HG03108 (cell line): ENCODE data around the gene SEC14L5.

Experiments used
- ATAC-seq: cut with Tn5 transposase; IDR thresholded peaks from one replicate; pipeline ENCODE4 v1.9.1; 2021; ENCODE audit warnings: moderate library complexity; ENCODE audit not compliant: unreplicated experiment

SEC14L5 gene

DNA sequence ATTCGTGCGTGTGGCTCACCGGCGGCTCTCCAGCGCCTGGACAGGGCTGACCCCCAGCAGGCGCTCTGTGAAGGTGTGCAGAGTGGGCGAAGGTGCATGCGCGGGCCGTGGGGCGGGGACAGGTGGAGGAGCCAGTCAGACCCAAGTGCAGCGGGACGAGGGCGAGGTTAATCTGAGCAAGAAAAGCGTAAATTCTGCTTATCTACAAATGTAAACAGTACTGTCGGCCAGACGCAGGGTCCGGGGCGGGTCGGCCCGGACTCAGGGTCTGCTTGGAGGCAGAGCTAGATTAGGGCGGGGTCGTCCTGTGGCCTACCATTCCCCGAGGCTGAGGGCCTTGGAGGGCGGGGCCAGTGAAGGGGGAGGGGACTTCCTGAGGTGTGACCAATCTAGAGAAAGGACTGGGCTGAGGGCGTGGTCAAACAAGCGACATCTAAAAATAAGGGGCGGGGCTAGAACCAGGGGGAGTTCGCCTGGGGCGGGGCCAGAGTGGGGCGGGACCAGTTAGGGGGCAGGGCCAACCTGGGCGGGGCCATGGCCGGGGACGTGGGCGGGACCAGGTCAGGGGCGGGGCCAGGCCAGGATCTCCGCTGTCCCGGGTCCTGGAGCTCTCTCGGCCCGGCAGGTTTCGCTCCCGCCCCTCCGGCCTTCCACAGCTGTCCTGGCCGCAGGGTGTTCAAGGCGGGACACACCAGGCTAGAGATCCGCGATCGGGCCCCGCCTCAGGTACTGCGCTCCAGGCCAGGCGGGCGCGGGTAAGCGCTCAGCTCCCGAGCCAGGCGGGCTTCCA, at the start of gene SEC14L5:
SEC14L5 (plus strand) TSS at position 611 of the 790 bp plus-strand sequence. CDS start 994 bp downstream, outside the sequence.
- peak; percentile 56 for ATAC-seq

DNA sequence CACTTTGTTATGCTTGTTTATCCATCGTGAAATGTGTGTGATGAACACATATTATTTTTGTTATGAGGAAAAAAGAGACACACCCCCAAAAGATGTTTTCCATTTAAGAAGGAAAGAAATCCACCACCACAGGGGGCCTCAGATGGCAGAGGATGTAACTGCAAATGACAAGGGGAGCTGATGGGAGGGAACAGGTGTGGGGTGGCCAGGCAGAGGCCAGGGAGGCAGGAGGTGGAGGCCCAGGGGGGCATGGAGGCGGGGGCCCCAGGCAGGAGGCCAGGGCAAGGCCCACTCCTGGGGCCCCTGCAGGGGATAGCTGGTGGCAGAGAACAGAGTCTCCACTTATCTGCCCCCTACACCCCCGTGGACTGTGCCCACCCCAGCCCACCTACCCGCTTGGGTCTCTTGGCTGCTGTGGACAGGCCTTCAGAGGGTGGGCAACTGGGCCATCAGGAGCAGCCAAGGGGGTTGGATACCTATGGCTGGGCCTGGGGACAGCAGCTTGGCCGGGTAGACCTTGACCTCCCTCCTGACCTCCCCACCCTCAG, 49.2 kb upstream of the SEC14L5 start:
- no peak for ATAC-seq

DNA sequence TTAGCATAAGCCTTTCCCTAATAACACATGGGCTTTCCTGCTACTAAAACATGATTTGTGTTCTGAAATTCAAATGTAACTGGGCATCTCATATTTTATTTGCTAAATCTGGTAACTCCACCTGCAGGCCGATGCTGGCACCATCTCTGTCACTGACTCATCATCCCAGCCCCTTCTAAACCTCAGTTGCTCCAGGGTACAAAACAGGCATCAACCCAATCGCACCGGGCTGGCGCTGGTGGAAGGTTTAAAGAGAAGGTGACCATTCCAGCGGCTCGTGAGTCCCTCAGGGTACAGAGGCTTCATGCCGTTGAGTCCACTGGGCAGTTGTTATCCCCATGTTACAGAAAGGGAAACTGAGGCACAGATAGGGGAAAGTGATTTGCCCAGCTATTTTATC, 48.3 kb upstream of the SEC14L5 start:
- no peak for ATAC-seq

DNA sequence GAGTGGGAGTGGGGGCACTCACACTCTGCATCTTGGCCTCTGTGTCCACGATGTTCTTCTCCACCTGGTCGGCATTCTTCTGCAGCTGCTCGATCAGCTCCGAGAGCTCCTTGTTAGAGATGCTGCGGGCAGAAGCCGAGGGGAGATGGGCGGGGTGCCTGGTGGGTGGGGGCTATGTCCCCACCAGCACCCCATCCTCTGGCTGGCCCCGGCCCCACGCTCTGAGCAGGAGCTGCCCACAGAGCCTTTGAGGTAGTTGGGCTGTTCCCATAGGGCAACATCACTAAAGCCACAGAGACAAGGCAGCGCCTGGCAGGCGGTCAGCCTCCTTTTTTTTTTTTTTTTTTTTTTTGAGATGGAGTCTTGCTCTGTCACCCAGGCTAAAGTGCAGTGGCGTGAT, 47.3 kb upstream of the SEC14L5 start:
- ATAC-seq, result no peak

DNA sequence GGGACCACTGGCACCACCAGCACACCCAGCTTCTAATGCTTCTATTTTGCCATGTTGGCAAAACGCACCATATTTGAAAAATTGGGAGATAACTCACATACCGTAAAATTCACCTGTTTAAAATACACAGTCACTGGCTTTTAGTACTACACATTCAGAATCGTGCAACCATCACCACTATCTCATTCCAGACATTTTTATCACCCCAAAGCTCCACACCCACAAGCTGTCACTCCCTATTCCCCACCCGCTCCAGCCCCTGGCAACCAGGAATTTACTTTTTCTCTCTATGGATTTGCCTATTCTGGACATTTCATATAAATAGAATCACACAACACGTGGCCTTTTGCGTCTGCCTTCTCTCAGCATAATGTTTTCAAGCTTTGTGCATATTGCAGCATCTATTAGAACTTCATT, 46.2 kb upstream of the SEC14L5 start:
- ATAC-seq, result no peak

DNA sequence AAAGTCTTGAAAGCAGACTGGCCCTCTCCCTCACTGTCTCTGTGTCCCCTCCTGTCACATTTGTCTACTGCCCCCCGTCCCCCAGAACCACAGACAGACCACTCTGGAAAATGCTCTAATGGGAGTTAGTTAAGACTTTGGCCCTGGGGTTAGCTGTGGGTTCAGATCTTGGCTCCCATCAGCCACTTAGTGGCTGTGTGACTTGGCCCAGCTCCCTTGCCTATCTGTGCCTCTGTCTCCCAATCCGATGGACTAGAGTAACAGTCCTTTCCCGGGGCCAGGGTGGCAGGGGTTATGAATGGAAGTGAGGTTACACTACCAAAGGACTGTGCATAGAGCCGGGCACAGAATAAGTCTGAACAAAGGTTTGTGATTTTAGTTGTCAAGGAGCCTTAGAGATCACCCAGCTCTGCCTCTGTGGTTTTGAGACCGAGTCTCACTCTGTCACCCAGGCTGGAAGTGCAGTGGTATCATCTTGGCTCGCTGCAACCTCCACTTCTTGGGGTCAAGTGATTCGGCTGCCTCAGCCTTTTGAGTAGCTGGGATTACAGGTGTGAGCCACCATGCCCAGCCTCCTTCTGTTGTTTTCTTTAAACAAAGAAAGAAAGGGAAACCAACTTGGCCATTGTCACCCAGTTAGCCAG, 44.9 kb upstream of the SEC14L5 start:
- no peak for ATAC-seq

DNA sequence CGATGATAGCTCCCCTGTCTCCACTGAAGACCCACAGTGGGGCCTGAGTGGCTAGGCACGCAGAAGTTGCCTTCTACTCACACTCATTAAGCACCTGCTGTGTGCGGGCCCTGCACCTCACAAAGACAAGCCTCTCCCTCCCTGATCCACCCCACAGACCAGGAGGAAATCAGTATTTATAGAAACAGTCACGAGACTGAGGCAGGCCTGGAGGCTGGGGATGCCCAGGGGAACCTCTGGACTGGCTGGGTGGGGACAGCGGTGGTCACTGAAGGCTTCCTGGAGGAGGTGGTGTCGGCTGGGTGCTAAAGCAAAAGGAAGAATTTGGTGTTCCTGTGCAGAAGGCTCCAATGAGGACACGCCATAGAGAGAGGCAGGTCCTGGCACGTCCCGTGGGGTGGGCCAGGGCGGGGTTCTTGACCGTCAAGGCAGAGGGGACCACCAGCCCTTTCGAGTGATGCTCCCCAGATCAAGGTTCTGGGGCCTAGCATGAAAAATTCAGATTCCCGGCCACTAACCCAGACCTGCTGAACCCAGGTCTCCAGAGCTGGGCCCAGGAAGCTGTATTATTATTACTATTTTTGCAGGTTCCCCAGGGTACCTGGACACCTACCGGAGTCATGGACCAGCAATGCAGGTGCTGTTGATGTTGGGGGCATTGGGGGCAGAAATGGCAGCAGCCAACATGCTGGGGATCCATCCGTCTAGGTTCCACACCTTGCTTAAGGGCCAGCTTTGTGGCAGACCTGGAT, 44.2 kb upstream of the SEC14L5 start:
- no peak for ATAC-seq

DNA sequence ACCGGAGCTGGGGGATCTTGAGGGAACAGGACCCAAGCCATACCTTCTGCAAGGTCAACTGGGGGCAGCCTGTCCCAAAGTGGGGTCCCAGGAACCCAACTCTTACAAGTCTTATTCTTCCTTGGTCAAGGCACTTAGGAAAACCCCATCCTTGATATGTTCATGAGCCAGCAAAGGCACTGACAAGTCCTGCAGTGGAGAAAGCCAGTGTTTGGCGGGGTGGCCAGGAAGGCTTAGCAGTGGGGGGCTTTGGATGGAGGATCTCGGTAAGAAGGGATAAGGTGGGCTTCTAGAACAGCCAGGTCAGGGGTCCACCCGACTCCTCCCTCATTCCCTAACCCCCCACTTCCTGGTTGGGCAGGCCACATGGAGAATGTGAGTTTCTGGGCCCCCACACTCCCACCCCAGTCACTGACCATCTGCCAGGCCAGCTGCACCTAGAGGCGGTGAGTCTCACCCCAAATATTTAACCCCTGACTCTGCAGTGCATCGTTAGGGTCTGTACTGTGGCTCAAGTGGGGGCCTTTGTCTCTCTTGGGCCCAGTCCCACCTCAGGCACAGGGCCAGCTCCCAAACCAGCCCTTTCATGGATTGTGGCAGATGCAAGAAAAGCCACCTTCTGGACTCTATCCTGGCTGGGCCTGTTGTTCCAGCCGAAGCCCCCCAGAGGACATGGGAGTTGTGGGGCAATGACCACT, 43.5 kb upstream of the SEC14L5 start:
- no peak for ATAC-seq

DNA sequence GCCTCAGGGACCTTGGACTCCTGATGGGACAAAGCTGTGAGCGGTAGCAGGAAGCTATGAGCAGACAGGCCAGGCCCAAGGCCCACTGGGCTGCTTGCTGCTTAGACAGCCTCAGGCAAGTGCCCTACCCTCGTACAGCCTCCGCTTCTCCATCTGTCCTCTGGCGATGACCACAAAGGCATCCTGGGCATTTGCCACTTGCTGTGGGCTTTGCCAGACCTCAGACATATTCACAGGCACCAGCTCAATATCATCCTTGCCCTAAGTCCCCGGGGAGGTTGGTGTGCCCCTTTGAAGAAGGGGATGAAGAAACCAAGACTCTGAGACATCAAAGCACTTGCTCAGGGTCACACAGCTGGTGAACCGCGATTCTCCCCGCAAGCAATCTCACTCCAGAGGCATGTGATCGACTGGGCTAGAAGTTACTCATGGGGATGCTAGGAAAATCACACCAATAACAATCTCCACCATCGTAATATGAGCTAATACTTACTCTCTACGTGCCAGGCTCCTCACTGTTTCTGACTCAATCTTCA, 42.8 kb upstream of the SEC14L5 start:
- no peak for ATAC-seq

DNA sequence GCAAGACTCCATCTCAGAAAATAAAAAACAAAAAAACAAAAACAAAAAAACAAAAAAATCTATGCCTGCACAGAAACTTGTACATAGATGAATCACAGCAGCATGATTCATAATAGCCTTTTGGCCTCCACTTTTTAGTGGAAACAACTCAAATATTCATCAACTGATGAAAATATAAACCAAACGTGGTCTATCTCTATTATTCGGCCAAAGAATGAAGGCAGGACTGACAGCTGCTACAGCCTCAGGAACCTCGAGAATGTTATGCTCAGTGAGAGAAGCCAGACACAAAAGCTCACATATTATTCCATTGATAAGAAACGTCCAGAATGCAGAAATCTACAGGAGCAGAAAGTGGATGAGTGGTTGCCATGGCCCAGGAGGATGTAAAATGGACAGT, 41.0 kb upstream of the SEC14L5 start:
- ATAC-seq, result no peak

DNA sequence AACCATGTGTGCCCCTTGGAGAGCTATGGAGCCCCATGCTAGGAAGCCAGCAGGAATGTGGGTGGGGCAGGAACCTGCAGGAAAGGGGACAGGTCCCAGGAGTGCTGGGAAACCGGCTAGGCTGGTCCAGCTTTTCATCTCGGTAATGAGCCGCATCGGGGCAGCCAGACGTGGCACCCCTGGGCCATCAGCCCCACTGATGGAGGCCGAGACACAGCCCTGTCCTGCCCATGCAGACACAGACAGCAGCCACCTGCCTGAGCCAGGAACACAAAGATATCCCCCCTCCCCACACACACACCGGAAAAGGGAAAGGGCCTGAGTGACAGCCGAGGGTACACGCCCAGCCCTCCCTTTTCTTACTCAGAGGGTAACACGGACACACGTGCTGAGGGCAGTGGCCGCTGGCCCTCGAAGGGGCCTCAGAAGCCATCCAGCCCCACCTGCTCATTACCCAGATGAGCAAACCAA, 39.3 kb upstream of the SEC14L5 start:
- no peak for ATAC-seq

DNA sequence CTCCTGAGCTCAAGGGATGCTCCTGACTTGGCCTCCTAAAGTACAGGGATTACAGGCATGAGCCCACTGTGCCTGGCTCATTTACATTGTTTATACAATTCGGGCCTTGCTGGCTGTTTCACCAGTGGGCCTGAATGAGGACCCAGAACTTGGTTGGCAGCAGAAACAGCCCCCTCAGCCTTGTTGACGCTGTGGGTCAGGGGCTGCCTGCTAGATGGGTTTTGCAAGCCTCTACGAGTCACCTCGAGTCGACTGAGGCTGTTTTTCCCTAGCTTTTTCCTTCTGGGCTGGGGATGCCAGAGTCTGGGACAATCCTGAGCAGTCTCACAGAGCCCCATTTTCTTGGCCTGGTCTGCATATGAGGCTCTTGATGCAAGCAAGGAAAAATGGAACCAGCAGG, 37.3 kb upstream of the SEC14L5 start:
- no peak for ATAC-seq

DNA sequence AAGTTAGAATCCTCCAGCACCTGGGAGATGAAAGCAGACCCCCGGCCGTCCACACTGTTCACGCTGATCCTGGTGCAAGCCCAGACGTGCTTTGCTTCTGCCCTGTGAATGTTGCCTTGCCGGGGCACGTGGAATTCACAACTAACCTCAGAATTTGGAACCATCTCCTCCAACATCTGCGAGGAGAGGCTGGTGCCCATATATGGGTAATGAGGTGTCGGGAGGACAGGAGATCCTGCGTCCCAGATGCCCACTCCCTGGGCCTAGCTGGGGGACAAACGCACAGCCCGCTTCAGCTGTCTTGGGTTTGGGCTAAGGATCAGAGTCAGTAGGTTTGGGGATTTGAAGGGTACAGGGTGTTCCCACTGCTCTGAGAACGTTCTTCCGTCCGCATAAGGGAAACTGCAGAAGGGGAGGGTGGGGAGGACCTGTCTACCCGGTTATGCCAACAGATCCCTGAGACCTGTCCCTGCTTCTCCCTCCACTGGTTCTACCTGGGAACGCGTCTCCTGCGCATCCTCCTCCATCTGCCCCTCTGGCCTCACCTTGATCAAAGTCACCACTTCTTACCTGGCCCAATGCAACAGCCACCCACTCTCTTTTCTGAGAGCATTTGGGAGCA, 35.3 kb upstream of the SEC14L5 start:
- no peak for ATAC-seq

DNA sequence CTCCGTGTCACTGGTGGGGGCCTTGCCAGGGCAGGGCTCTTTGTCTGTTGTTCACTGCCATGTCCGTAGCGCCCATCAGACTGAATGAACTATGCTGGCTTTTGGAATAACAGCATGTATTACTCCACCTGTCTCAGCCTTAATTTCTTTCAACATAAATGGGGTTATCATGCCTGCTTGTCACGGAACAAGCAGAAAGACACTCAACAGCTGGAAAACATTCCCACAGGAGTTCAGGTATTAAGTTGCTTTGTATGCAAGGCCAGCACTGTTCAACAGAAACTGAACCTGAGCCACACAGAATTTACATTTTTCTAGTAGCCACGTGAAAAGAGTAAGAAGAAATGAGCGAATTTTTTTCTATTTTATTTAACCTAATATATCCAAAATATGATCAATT, 34.3 kb upstream of the SEC14L5 start:
- no peak for ATAC-seq

DNA sequence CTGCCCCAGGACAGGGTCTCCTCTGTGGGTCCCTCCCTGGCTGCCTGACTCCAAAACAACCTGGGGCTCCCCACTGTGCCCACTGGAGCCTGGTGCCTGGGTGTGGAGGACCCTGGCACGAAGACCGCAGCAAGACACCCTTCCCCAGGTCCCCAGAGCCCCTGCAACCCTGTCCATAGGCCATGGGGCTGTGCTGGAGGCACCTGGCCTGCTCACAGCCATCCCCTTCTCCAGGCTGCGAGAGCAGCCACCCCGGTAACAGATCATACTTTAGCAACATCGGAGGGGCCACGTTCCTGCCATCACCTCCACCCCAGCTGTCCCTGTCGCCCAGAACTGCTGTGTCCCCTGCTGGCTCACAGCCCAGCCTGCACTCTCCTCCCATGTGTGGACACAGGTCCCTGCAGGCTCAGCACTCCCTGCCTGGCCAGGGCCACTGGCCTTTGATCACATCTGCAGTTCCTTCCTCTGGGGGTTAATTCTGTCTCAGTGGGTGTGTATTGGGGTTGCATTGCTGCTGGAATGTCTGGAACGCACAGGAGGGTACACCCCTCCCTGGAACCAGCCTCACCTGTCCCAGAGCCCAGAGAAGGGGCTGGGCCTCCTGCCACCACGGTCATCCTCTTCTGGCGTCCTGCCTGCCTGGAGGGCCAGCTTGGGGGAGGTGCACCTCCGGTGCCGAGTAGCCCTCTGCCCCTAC, 33.4 kb upstream of the SEC14L5 start:
- ATAC-seq, result no peak

DNA sequence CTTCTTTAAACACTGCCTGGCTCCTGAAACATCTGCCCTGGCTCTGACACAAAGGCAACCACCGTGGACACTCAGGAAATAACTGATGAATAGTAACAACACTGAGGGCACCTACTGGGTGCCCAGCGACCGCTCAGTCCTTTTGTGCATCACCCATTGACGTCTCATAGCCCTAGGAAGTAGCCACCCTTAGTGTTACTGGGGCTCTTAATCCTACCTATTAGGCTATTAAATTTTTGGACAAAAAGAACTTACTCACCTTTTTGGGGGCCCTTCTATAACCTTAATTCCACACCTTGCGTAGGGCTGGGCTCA, 32.9 kb upstream of the SEC14L5 start:
- no peak for ATAC-seq

DNA sequence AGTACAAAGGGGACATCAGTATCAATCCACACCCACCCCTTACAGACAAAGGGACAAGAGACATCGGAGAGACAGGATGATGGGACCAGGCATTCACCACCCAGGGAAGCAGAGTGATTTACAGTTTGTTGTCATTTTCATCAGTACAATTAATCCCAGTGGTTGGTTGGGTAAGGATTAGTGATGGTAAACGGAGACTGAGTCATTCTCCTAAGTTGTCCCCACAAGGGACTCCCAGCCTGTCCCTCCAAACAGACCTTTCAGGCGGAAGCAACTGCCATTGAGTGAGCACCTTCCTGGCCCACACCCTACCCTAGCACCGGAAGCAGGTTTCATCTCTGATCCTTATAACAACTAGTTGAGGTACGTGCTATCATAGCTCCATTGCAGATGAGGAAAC, 32.3 kb upstream of the SEC14L5 start:
- ATAC-seq, result no peak

DNA sequence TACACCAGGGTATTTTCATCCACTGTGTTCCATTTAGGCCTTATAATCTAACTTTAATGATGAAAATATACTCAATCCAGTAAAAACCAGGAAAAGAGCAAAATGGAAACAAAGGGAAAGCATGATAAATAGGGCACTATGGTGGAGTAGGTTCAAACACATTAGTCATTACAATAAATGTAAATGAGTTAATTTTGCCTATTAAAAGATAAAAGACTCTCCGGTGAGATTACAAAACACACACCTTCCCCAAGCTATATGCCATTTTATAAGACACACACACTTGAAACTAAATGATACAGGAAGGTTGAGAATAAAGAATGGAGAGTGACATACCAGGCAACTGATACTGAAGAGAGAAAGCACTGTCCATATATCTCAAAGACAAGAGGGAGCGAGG, 31.2 kb upstream of the SEC14L5 start:
- no peak for ATAC-seq

DNA sequence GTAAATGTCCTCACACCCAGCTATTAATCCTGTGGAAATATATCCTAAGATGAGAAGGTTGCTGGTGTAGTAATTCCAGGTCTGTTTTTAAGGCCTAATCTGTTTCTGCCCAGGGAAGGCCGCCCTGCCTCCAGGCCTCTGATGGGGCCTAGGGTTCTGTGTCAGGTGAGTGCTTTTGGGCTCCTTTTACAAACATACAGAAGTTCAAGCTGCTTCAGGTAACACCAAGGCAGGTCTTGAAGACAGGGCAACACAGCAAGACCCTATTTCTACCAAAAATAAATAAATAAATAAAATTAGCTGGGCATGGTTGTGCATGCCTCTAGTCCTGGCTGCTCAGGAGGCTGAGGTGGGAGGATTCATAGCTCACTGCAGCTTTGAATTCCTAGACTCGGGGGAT, 30.5 kb upstream of the SEC14L5 start:
- no peak for ATAC-seq

DNA sequence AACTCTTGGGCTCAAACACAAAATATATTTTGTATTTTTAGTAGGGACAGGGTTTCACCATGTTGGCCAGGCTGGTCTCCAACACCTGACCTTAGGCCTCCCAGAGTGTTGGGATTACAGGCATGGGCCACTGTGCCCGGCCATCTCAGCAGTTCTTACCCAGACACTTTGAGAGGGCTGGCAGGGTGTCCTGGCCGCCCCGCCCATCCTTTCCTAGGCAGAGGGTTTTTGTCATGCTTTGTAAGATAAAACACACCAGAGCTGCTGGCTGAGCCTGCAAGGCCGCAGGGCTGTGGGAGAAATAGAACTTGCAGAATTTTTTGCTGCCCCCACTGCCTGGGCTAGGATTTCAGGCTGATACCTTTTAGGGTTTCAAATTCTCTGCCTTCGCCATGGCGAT, 29.9 kb upstream of the SEC14L5 start:
- no peak for ATAC-seq
